Activated CD4-positive, alpha-beta memory T cell treated with anti-CD3 and anti-CD28 coated beads for 36 hours (primary cell): ENCODE data around the gene HOXA4. TPM values are rescaled to one million over a fixed set of nuclear protein-coding genes. Genes with fewer than 3 reads are reported as not detected.

Source experiments
- CTCF ChIA-PET: fragments of 350-600 bp; sonication (Branson Sonifier 250); formaldehyde crosslinking; loops from one replicate; lab custom pipeline; 2021; ENCODE audit warnings: antibody characterized with exemption, inconsistent platforms; lab: Charles Lee
- POLR2A ChIA-PET: fragments of 350-600 bp; sonication (Branson Sonifier 250); formaldehyde crosslinking; loops from one replicate; lab custom pipeline; 2021; ENCODE audit warnings: antibody characterized with exemption; lab: Charles Lee
- DNase-seq: peaks from one replicate; pipeline ENCODE4 v3.0.0-alpha.2; 2020
- H3K27ac Mint-ChIP-seq: one replicate; pipeline ENCODE4 v1.8.0; 2021; ENCODE audit warnings: mixed read lengths
- H3K27me3 Mint-ChIP-seq: one replicate; pipeline ENCODE4 v1.8.0; 2021; ENCODE audit warnings: mixed read lengths
- H3K36me3 Mint-ChIP-seq: one replicate; pipeline ENCODE4 v1.8.0; 2021; ENCODE audit warnings: mixed read lengths
- H3K4me1 Mint-ChIP-seq: one replicate; pipeline ENCODE4 v1.8.0; 2021; ENCODE audit warnings: low read depth, mixed read lengths
- H3K4me3 Mint-ChIP-seq: one replicate; pipeline ENCODE4 v1.8.0; 2021; ENCODE audit warnings: mild to moderate bottlenecking, mixed read lengths
- H3K9me3 Mint-ChIP-seq: one replicate; pipeline ENCODE4 v1.8.0; 2021; ENCODE audit warnings: mixed read lengths
- intact Hi-C: fragments of 100-400 bp; cut with micrococcal nuclease; formaldehyde crosslinking; loops from one replicate; pipeline ENCODE4 v1.15.1; 2023
- total RNA-seq, 2 experiments: library from RNA; stranded (reverse); gene quantifications; one replicate each; pipeline ENCODE4 v1.2.3, GENCODE V29; 2021

HOXA4 gene
- total RNA-seq, 2 experiments from 2014 or later, result not detected

DNA sequence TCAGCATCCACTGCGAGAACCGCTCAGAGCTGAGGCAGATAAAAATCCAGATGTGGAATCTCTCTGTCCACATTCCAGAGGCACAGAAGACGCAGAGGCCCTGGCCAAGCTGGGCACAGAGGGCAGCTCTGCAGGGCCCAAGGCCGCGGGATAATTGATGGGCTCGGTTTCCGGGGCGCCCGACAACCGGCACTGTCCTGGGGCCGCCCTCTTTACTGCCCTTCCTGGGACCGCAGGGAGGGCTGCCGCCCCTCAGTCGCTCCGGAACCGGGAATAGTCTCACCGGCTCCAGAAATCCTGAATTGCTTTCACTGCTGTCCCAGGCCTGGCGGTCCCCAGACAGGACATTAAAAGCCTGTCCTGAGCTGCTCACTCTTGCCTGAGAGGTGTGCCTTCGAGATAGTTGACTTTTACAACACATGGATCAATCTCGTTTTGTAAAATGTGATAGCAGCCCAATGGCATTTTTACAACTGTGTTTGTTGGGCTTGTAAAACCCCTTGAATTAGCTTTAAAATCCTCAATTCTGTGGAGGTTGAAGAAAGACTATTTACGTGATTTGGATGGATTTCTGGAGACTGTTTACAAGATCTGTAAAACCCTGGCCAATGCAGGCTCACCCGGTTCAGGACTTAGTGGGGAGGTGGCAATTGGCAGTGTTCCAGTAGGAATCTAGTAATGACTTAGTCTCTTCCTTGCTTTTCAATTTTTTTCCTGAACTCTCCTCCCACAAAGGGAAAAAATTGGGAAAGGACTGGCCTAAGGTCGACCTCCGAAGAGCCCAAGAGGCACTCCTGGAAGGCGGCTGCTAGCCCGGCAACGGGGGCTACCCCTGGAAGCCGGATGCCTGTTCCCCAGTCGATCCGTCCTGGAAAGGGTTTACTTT, 18.4 kb upstream of the HOXA4 start:
- CTCF ChIA-PET, result interaction anchor here (0.8 to 5.2 kb wide), 9 partner anchors 15 to 772 kb away, joined by 3 to 72 read pairs (median 7); partner anchors contain the start of genes EVX1 and HOXA9
- peaks cover 24% of the 10 kb centered on the region for H3K4me1 Mint-ChIP-seq
- no peaks in the 10 kb centered on the region for H3K9me3 Mint-ChIP-seq
- H3K27me3 Mint-ChIP-seq, result peaks cover 77% of the 10 kb centered on the region
- intact Hi-C loops, result no loop called here
- no peak overlapping the region for H3K27ac Mint-ChIP-seq
- H3K4me3 Mint-ChIP-seq, result no peak overlapping the region
- POLR2A ChIA-PET, result interaction anchor here (0.5 to 2.2 kb wide), 2 partner anchors 51 to 52 kb away, joined by 4 read pairs; no protein-coding TSS in a partner anchor
- no peaks in the 10 kb centered on the region for H3K36me3 Mint-ChIP-seq
- no peak for DNase-seq

DNA sequence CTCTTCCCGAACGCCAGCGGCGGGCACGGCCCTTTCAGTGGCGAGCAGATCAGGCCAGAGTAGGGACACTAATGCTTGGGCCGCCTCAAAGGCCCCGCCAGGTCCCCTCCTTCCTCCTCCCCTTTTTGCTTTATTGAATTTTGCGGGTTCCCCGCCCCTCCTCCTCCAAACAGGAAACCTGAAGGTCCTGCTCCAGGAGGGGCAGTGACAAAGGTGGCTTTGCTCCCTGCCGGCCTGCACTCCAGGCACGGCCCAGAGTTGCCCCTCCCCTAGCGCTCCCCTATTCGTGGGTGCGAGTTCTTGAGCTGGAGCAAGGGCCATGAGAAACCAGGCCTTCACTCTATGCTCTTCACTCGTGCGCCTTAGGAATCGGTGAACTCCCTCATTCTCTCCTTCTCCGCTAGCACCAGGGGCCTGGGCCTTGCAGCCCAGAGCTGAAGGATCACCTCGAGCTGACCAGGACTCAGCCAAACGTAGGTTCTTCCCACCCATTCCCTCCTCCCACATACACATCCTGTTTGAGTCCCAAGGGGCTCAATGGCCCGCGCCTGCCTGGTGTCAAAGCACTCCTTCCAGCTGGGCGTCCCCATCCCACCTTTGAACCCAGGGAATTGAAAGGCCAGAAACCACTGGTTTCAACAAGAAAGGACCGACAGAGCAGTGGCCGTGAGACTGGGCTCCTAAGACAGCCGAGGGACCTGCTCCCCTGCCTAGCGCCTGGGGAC, 17.6 kb upstream of the HOXA4 start:
- Mint-ChIP-seq H3K9me3 (no peaks in the 10 kb centered on the region), H3K4me3 (no peak overlapping the region), H3K27me3 (peaks cover 69% of the 10 kb centered on the region), H3K36me3 (no peaks in the 10 kb centered on the region), H3K27ac (no peak overlapping the region), H3K4me1 (peaks cover 24% of the 10 kb centered on the region)
- intact Hi-C loops, result no loop called here
- CTCF ChIA-PET, result interaction anchor here (1.0 to 5.2 kb wide), 3 partner anchors 15 to 771 kb away, joined by 3 to 72 read pairs (median 6); partner anchors contain the start of gene HOXA9
- POLR2A ChIA-PET, result interaction anchor here (0.5 to 2.2 kb wide), 2 partner anchors 50 to 51 kb away, joined by 4 read pairs; no protein-coding TSS in a partner anchor
- no peak for DNase-seq

DNA sequence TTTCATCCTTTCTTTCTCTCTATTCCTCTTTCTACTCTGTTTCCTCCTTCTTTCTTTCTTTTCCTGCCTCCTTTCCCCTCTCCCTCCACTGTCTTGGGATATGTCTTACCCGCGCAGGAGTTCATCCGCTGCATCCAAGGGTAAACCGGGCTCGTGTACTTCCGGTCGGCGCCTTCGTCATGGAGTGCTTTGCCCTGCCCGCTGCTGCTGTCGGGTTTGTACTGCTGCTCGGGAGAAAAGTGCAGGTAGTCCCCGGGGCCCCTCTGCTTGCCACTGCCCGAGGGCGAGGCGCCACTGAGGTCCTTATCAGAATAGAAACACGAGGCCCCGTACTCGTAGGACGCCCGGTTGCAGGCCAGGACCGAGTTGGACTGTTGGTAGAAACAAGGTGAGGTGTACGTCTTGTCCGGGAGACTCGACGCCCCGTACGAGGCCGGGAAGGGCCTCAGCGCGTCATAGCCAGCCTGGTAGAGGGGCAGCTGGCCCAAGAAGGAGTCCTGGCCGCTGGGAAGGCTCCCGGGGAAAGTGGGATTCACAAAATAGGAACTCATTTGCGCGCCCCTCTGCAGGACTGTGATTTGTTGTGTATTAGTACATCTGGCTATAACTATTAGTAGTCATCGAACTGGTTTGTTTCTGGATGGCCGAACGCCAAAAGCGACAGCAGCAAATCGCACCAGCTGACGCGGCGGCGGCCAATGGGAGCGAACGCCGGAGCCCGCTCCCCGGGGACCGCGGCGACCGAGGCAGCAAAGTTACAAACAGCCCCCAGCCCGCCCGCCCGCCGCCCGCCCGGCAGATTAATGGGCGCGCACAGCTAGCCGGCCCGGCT, 16.9 kb upstream of the HOXA4 start, which contains the start of gene HOXA6:
HOXA6 (minus strand) TSS at position 576 of the 832 bp plus-strand sequence; CDS start at position 551, 25 bp downstream.
- no peak within 1 kb of the TSS for H3K4me3 Mint-ChIP-seq
- intact Hi-C loops, result no loop called here
- no peak within 1 kb of the TSS for H3K27ac Mint-ChIP-seq

DNA sequence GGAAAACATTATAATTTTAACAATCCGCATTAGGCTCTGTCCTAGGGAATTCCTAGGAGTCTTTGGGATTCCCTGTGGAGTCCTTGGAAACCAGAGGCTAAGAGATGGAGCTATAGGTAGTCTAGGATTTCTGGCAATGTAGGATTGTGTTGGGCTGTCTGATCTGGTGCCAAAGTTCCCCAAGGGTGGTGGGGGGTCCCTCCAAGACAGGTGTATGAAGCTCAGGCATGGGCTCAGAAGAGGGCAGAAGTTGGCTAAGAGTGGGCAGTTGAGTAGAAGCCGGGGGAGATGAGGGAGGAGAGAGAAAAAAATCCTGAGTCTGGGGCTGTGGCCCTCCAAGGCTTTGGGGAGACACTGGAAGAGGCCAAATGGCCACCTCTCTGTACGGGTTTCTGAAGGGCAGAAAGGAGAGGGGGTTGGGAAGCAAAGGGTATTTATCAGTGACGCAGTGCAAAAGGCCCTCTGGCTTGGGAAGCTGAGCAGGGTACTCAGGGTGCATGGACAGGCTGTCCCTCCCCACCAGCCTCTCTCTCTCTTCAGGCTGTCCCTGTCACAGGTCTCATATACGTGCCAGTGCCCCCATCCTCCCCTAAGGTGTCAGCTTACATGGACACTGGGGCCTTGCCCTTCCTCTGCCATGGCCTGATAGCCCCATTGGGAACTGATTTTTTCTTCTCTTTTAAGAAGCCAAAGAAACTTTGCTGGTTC, 16.1 kb upstream of the HOXA4 start:
- no peak for DNase-seq
- CTCF ChIA-PET, result no interaction called here
- Mint-ChIP-seq H3K36me3 (no peaks in the 10 kb centered on the region), H3K9me3 (no peaks in the 10 kb centered on the region), H3K4me1 (peaks cover 19% of the 10 kb centered on the region), H3K27ac (no peak overlapping the region), H3K4me3 (no peak overlapping the region), H3K27me3 (peaks cover 61% of the 10 kb centered on the region)
- POLR2A ChIA-PET, result no interaction called here
- intact Hi-C loops, result no loop called here

More for the DNA sequence above, 16.9 kb upstream of the HOXA4 start, which contains the start of gene HOXA6:
- peaks cover 68% of the 10 kb centered on the region for H3K27me3 Mint-ChIP-seq
- H3K9me3 Mint-ChIP-seq, result no peaks in the 10 kb centered on the region
- ChIA-PET CTCF (interaction anchor here (5.2 kb wide), 1 partner anchor 16 kb away, joined by 72 read pairs; the partner anchor contains the start of gene HOXA9), POLR2A (no interaction called here)
- peaks cover 24% of the 10 kb centered on the region for H3K4me1 Mint-ChIP-seq
- no peak for DNase-seq
- no peaks in the 10 kb centered on the region for H3K36me3 Mint-ChIP-seq

DNA sequence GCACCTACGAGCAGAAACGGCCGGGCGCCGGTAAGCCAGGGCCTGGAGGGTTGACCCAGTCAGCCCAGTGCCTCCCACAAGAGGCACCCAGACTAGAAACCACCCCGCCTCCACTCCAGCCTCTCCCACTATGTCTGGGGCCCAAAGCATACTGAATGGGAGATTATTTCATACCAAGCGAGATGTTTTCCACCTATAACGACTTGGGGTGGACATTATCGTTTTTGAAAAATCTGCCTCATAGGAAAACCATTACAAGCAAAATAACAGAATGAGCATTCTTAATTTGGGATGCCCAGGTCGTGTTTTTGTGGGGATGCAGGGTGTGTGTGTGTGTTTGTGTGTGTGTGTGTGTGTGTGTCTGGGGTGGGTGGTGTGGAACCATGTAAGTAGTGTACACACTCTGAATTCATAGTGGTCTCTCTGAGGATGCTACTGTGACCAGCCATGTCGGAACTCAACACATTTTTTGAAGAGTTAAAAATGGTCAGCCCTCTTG, 15.4 kb upstream of the HOXA4 start:
- CTCF ChIA-PET, result no interaction called here
- H3K27me3 Mint-ChIP-seq, result peaks cover 56% of the 10 kb centered on the region
- no peak for DNase-seq

DNA sequence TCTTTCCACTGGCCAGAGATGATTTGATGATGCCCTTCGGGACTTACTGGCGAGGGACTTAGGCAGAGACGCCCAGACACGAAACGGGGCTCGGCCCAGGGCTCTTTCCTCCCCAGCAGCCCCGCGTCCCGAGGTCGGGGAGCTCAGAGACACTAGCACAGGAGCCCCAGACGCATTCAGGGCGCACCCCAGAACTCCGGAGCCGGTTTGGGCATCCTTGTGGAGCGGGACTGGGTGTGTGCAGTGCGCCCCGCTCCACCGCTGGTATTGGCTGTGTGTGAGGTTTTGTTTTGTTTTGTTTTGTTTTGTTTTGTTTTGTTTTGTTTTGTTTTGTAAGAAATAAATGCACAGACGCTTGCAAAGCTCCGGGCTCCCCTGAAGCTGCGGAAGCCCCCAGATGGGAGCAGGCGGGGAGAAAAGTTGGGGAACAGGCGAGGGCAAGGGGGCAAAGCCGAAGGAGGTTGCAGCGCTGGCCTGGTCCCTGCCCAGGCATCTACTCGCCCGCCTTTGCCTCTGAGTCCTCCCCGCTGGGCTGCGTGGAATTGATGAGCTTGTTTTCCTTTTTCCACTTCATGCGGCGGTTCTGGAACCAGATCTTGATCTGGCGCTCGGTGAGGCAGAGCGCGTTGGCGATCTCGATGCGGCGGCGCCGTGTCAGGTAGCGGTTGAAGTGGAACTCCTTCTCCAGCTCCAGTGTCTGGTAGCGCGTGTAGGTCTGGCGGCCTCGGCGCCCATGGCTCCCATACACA, 14.8 kb upstream of the HOXA4 start:
- Mint-ChIP-seq H3K27me3 (peaks cover 51% of the 10 kb centered on the region), H3K9me3 (no peaks in the 10 kb centered on the region), H3K36me3 (no peaks in the 10 kb centered on the region), H3K4me3 (no peak overlapping the region), H3K4me1 (peaks cover 7% of the 10 kb centered on the region), H3K27ac (no peak overlapping the region)
- ChIA-PET POLR2A (no interaction called here), CTCF (interaction anchor here (1.0 kb wide), 1 partner anchor 11 kb away, joined by 3 read pairs; no protein-coding TSS in a partner anchor)
- intact Hi-C loops, result no loop called here
- no peak for DNase-seq

More for the DNA sequence above, 15.4 kb upstream of the HOXA4 start:
- H3K9me3 Mint-ChIP-seq, result no peaks in the 10 kb centered on the region
- no peak overlapping the region for H3K27ac Mint-ChIP-seq
- intact Hi-C loops, result no loop called here
- no peak overlapping the region for H3K4me3 Mint-ChIP-seq
- H3K36me3 Mint-ChIP-seq, result no peaks in the 10 kb centered on the region
- POLR2A ChIA-PET, result no interaction called here
- H3K4me1 Mint-ChIP-seq, result peaks cover 12% of the 10 kb centered on the region

DNA sequence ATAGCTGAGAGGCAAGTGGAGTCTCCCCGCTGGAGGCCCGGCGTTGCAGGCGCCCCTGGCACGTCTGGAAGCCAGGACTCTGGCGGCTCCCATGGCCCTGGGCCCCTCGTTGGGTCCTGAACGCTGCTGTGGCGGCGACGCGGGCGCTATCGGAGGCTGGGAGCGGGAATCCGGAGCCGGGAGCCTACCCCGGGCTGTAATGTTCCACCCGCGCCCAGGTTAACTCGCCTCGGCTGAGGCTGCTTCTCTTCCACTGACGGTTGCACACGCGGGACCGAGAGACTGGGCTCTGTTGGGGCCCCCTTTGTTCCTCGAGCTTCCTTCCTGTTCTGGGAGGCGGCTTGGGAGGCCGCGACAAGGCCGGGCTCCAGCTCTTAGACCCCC, 14.2 kb upstream of the HOXA4 start:
- no peak for DNase-seq
- Mint-ChIP-seq H3K36me3 (no peaks in the 10 kb centered on the region), H3K27ac (no peak overlapping the region), H3K4me3 (no peak overlapping the region), H3K4me1 (peaks cover 7% of the 10 kb centered on the region), H3K9me3 (no peaks in the 10 kb centered on the region), H3K27me3 (peaks cover 45% of the 10 kb centered on the region)
- intact Hi-C loops, result no loop called here
- POLR2A ChIA-PET, result no interaction called here
- CTCF ChIA-PET, result interaction anchor here (1.0 kb wide), 1 partner anchor 11 kb away, joined by 3 read pairs; no protein-coding TSS in a partner anchor

DNA sequence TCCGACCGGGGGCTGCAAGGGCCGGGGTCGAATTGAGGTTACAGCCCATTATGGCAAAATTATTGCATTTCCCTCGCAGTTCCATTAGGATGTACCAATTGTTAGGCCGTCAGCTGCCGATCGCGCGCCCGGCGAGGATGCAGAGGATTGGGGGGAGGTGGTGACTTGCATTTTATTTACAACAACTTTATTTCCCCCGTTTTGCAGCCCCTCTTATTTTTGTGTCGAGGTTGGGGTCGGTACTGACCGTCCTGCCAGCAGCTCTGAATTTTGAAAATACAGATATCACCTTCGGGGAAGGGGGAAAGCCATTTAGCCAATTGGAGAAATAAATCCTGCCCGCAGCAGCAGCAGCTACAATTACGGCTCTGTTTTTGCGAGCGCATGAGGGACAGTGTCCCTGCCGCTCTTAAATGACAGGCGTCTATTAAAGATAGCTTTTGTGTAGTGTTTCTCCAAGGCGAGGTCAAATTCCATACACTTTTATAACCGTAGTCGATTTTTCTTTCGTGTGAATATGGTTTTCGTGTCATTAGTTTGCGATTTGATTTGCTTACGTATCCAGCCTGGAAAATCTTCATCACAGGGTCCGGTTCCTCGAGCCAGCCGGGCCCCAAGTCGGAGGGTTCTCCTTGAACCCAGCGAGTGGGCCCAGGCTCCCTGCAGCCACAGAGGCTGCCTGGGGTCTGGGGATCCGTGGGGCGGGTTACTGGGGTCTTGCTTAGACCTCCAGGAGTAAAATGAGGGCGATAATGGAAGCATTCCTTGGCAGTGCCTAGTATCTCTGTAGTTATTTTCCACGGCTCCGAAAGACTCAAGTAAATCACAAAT, 13.6 kb upstream of the HOXA4 start:
- POLR2A ChIA-PET, result no interaction called here
- intact Hi-C loops, result no loop called here
- no peaks in the 10 kb centered on the region for H3K36me3 Mint-ChIP-seq
- CTCF ChIA-PET, result interaction anchor here (1.0 kb wide), 1 partner anchor 10 kb away, joined by 3 read pairs; no protein-coding TSS in a partner anchor
- peaks cover 7% of the 10 kb centered on the region for H3K4me1 Mint-ChIP-seq
- no peak overlapping the region for H3K27ac Mint-ChIP-seq
- no peak for DNase-seq
- H3K4me3 Mint-ChIP-seq, result no peak overlapping the region
- peaks cover 42% of the 10 kb centered on the region for H3K27me3 Mint-ChIP-seq
- no peaks in the 10 kb centered on the region for H3K9me3 Mint-ChIP-seq

DNA sequence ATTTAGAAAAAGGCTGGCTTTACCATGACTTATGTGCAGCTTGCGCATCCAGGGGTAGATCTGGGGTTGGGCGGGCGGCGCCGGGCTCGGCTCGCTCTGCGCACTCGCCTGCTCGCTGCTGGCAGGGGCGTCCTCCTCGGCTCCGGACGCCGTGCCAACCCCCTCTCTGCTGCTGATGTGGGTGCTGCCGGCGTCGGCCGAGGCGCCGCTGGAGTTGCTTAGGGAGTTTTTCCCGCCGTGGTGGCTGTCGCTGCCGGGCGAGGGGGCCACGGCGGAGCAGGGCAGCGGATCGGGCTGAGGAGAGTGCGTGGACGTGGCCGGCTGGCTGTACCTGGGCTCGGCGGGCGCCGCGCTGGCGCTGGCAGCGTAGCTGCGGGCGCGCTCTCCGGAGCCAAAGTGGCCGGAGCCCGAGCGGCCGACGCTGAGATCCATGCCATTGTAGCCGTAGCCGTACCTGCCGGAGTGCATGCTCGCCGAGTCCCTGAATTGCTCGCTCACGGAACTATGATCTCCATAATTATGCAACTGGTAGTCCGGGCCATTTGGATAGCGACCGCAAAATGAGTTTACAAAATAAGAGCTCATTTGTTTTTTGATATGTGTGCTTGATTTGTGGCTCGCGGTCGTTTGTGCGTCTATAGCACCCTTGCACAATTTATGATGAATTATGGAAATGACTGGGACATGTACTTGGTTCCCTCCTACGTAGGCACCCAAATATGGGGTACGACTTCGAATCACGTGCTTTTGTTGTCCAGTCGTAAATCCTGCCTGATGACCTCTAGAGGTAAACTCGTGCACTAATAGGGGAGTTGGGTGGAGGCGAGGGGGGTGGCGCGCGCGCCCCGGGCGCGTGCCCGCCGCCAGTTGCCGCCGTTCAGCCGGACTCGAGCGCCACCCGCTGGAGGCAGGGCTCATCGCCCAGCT, 12.7 kb upstream of the HOXA4 start, which contains the start of gene HOXA5:
HOXA5 (minus strand) TSS at position 659 of the 927 bp plus-strand sequence; CDS start at position 585, 74 bp downstream.
- intact Hi-C loops, result no loop called here
- no peak within 1 kb of the TSS for H3K4me3 Mint-ChIP-seq
- no peak for DNase-seq

More for the DNA sequence above, 12.7 kb upstream of the HOXA4 start, which contains the start of gene HOXA5:
- Mint-ChIP-seq H3K9me3 (no peaks in the 10 kb centered on the region), H3K27ac (no peak within 1 kb of the TSS), H3K36me3 (no peaks in the 10 kb centered on the region), H3K27me3 (peaks cover 40% of the 10 kb centered on the region), H3K4me1 (peaks cover 4% of the 10 kb centered on the region)
- POLR2A ChIA-PET, result no interaction called here
- CTCF ChIA-PET, result interaction anchor here (0.6 to 0.9 kb wide), 2 partner anchors 36 to 53 kb away, joined by 3 read pairs; no protein-coding TSS in a partner anchor
